GM18861 (cell line): ENCODE measurements around the gene KLHDC3.
"Not testable (repeated sequence)": the region's sequence is repeated elsewhere in the genome, so short reads cannot be mapped to it uniquely, and the experiment has no call there.

ENCODE experiments used
- ATAC-seq: cut with Tn5 transposase; IDR thresholded peaks from one replicate; pipeline ENCODE4 v1.9.1; 2021; ENCODE audit not compliant: unreplicated experiment

The KLHDC3 gene

DNA sequence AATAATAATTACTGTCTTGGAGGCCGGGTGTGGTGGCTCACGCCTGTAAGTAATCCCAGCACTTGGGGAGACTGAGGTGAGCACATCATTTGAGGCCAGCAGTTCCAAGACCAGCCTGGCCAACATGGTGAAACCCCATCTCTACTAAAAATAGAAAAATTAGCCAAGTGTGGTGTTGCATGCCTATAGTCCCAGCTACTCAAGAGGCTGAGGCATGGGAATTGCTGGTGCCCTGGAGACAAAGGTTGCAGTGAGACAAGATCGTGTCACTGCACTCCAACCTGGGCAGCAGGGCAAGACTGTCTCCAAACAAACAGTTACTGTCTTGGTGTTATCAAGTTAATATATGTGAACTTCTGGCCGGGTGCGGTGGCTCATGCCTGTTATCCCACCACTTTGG is 12.3 kb downstream of the KLHDC3 start:
- ATAC-seq = no peak

- no peak for ATAC-seq
Measured at GRCh38 chr6:43029120-43029519, 15.1 kb downstream of the KLHDC3 start.

DNA sequence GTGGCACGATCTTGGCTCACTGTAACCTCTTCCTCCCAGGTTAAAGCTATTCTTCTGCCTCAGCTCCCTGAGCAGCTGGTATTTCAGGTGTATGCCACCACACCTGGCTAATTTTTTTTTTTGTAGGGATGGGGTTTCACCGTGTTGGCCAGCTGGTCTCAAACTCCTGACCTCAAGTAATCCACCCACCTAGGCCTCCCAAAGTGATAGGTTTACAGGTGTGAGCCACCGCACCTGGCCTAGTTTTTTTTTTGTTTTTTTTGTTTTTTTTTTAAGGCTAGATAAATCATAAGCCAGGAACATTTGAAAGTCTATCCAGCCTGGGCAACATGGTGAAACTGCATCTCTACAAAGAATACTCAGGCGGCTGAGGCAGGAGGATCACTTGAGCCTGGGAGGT is 18.3 kb downstream of the KLHDC3 start:
- no peak for ATAC-seq

DNA sequence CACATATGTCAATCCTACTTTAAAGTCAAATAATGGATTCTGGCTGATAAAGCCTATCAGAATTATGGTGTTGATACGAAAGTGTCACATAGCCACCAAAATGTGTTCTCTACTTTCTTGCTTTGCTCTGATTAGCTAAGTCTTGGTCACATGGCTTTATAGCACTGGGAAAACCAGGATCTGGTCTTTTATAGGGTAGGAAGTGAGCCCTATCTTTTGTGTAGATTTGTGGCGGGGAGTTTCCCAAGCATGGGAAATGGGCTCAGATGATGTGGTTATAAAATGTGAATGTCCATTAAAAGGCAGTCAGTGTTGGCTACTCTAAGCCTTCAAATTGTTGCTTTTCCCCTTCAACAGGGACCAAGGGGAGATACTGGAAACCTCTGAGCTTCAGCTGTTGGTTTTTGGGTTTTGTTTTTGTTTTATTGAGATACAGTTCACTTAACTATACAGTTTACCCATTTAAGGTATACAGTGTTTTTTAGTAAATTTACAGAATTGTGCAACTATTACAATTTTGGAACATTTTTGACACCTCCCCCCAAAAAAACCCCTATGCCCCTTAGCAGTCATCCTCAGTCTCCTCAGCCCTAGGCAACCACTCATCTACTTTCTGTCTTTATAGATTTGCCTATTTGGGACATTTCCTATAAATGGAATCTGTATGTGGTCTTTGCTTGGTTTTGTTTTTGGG is 19.6 kb downstream of the KLHDC3 start:
- ATAC-seq = no peak

GRCh38 chr6:43034190-43034525 is 20.1 kb downstream of the KLHDC3 start:
- ATAC-seq = no peak

- ATAC-seq = no peak
Measured at GRCh38 chr6:43035495-43036194, 21.6 kb downstream of the KLHDC3 start.

DNA sequence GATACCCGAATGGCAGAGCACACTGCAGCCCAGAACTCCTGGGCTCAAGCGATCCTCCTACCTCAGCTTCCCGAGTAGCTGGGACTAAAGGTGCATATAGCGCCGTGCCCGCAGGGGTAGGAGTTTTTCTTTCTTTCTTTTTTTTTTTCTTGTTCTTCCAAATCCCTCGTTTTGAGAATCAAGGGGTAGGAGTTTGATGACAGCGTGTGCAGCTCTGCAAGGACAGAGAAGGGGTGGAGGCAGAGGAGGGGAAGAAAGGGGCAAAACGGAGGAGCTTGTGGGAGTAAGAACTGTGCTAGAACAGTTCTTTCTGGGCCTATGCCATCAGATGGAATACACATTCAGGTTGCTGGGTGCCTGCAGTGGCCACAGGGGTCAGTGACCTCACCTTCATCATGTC is 22.7 kb downstream of the KLHDC3 start:
- no peak for ATAC-seq

- no peak for ATAC-seq
Measured at GRCh38 chr6:43037197-43037596, 23.1 kb downstream of the KLHDC3 start.

DNA sequence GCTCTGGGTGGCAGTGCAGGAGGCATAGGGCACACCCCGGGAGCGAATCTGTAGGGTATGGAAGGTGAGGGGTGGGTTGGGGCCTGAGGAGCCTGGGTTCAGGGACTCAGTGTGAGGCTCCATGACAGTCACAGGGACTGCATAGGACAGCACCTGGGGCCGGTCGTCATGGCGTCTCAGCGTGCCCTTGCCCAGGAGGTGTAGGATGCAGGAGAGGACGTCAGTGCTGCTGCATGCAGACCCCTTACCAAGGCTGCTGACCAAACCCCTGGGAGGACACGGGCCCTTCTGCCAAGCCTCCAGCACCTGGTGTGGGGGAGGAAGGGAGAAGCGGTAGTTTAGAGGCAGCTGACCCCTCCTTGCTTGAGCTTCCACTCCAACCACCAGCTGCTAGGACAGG is 23.7 kb downstream of the KLHDC3 start:
- no peak for ATAC-seq

DNA sequence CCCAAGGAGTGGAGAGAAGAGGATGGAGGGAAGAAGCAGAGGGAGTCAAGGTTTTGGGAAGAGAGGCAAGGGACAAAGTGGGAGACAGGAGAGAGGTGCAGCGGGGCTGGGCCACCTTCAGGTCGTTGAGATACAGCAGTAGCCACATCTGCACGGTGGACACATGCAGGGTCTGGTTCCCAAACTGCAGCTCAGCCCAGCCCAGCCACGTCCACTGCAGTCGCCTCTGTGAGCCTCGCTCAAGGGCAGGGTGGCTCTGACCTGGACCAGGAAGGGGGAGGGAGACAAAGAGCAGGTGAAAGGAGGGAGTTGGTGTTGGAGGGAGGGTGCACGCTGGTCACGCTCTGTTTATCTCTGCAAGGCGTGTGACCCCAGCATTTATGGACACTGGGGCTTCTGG is 24.7 kb downstream of the KLHDC3 start:
- no peak for ATAC-seq

DNA sequence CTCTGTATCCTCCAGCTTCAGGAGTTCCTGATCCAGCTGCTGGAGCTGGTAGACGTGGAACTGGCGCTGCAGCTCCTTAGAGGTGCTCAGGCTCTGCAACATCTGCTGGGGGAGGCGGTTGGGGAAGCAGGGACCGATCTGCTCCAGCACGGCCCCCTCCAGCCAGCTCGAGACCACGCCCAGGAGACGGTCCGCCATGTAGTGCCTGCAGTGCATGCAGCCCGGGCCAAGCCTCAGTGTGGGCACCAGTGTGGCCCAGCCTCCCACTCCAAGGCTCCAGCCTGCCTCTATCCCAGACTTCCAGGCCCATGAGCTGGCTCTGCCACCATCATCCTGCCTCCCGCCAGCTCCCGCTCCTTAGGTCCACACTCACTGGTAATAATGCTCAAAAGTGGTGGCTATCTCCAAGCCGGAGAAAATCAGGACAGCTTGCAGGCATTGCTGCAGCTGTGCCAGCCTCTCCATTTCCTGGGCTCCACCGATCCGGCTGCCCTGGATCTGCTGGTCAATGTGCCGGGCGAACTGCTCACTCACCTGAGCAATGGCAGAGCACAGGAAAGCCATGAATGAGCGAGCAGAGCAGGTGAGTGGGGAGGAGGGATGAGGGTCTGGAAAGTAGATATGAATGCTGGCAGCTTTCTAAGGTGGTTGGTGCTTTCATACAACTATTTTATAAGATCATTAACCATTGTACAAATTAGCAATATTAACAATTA is 26.7 kb downstream of the KLHDC3 start:
- ATAC-seq = no peak

GRCh38 chr6:43041475-43041874 is 27.4 kb downstream of the KLHDC3 start:
- not testable (repeated sequence) for ATAC-seq

DNA sequence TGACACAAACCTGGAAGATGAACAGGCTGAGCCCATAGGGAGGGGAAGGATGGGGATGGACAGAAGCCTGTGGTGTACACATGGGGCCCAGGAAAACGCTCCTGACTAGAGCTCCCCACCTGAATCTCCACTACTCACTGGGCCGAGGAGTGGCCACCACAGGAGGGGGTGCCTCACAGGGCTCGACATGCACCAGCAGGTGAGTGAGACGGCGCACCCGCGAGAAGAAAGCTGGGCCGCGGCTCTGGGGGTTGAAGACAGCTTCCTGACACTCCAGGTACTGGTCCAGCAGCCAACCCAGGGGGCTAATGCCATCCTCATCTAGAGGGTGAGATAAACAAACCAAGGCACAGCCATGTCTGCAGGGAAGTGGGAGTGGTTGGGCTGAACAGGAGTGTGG is 29.3 kb downstream of the KLHDC3 start:
- ATAC-seq = no peak

GRCh38 chr6:43045371-43045930 is 31.4 kb downstream of the KLHDC3 start:
- ATAC-seq = no peak

GRCh38 chr6:43047998-43048397 is 33.9 kb downstream of the KLHDC3 start:
- no peak for ATAC-seq

- ATAC-seq = no peak
Measured at GRCh38 chr6:43050981-43051380, 36.9 kb downstream of the KLHDC3 start.

- ATAC-seq = no peak
Measured at GRCh38 chr6:43052225-43052841, 38.3 kb downstream of the KLHDC3 start.

DNA sequence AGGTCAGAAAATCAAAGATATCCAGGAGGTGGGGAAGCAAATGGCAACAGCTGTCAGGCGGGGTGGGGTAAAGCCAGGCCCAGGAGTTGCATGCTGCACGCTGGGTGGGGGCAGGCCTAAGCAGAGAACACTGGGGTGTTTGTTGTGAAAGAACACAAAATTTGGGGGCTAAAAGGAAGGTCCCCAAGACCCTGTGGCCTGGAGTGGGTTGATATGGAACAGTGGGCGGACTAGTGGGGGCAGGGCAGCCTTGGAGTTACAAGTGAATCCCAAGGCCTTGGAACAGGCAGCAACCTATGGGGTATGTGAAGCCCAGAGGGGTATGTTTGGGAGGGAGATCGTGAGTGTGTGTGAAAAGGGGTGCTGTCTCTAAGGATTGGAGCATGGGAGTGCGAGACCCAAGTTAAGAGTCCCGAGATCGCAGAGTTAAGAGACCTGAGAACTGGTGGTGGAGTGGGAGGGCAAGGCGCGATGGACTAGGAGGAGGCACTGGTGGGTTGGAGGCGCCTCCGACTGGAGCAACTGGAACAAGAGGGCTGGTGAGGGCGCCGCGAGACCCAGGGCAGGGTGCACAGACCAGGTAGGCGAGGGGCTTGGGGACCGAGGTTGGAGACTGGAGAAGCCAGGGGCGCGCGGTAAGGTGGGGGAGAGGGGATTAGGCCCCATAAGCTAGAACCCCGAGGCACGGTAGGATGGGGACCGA is 38.9 kb downstream of the KLHDC3 start:
- no peak for ATAC-seq

DNA sequence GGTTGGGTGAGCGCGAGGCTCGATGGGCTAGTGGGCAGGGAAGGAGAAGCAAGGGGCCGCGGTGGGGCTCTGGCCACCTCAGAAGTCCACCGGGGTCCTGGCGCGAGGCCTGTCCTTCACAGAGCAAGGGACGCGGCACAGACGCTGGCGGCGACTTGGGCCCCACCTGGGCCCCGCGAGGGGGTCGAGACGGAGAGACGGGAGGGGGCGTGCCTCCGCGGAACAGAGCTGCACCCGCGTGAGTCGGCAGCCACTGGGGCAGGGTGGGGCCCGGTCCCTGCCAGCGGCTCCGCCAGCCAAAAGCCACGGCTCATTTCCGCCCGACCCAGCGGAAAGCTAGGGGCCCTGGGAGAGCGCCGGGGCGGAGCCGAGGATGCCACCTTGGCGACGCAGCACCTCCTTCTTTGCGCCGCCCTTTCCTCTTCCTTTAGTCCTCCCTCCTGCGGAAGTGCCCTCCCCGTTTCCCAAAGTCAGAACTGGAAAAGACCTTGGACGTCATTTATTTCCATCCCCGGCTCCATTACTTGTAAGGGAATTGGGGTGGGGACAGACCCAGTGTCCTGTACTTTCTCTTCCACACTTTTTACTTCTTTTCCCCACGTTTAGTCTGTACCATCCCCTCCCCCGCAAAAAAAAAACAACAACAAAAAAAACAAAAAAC is 39.6 kb downstream of the KLHDC3 start, which contains the start of gene CUL7:
TSS of gene CUL7 (minus strand) at position 307 of the 661 bp plus-strand sequence. CDS start 1,063 bp downstream, outside the sequence.
- ATAC-seq = peak; percentile 63
